Measurements from ENCODE around the gene RDH12.
"Not testable (repeated sequence)": the region's sequence is repeated elsewhere in the genome, so short reads cannot be mapped to it uniquely, and the experiment has no call there.

- not testable (repeated sequence) for TF ChIP-seq CTCF (IDR thresholded peaks at IDR 0.05; ENCODE audit: insufficient read depth, low read length); POLR2AphosphoS5 (IDR thresholded peaks at IDR 0.05; ENCODE audit: low read depth)
Measured at GRCh38 chr14:67709796-67710195, 8.1 kb downstream of the RDH12 start.
